Caki2 (cell line): ENCODE results near the gene CTPS1. TPM values are rescaled to one million over a fixed set of nuclear protein-coding genes. Genes with fewer than 3 reads are reported as not detected.

ENCODE experiments used
- DNase-seq: peaks from one replicate; pipeline ENCODE4 v3.0.0-alpha.2; 2015; ENCODE audit warnings: low read depth
- in situ Hi-C: cut with HindIII; loops from 2 replicates; pipeline ENCODE4 v1.10.0; 2016; ENCODE audit warnings: low sequenced_read_pairs, low pct_unique_long_range_greater_than_20kb, mixed read lengths
- total RNA-seq: library from RNA; depleted of rRNA; stranded (reverse); fragments of >200 nt; shearing (Covaris generic); gene quantifications from 2 replicates; pipeline ENCODE4 v1.2.3, GENCODE V29; 2014; ENCODE audit warnings: low replicate concordance; rRNA removed

The CTPS1 gene
- 31.7 and 43.6 TPM in 2 replicates for total RNA-seq

GRCh38 chr1:40979241-40980067, at the start of gene CTPS1:
Gene CTPS1, plus strand, starts transcription at chr1:40979696. Its CDS starts 3,595 bp downstream, at chr1:40983291.
- in situ Hi-C loops: no loop called here
- DNase-seq: peak; percentile 92

GRCh38 chr1:40930174-40930964, 49.1 kb upstream of the CTPS1 start:
- in situ Hi-C loops: no loop called here
- DNase-seq: no peak

- in situ Hi-C loops: no loop called here
- no peak for DNase-seq
These were observed 47.9 kb upstream of the CTPS1 start for GRCh38 chr1:40931601-40932000.

- no peak for DNase-seq
- in situ Hi-C loops: no loop called here
These were observed 47.5 kb upstream of the CTPS1 start for GRCh38 chr1:40932006-40932405.

GRCh38 chr1:40936931-40937339, 42.6 kb upstream of the CTPS1 start:
- DNase-seq: no peak
- in situ Hi-C loops: no loop called here

GRCh38 chr1:40938393-40938792, 41.1 kb upstream of the CTPS1 start:
- DNase-seq: no peak
- in situ Hi-C loops: no loop called here

- in situ Hi-C loops: loop anchor here (10.0 kb wide), 1 partner anchor 85 kb away; no protein-coding TSS in a partner anchor
- peak; percentile 41 for DNase-seq
These were observed 40.0 kb upstream of the CTPS1 start for GRCh38 chr1:40939320-40940059.

GRCh38 chr1:40944326-40944725, 35.2 kb upstream of the CTPS1 start:
- DNase-seq: peak; percentile 67
- in situ Hi-C loops: loop anchor here (10.0 kb wide), 1 partner anchor 90 kb away; no protein-coding TSS in a partner anchor

- peak; percentile 32 for DNase-seq
- in situ Hi-C loops: loop anchor here (10.0 kb wide), 1 partner anchor 90 kb away; no protein-coding TSS in a partner anchor
These were observed 34.6 kb upstream of the CTPS1 start for GRCh38 chr1:40944841-40945430.

GRCh38 chr1:40945491-40945973, 34.0 kb upstream of the CTPS1 start:
- in situ Hi-C loops: loop anchor here (10.0 kb wide), 1 partner anchor 91 kb away; no protein-coding TSS in a partner anchor
- no peak for DNase-seq

GRCh38 chr1:40948741-40949443, 30.6 kb upstream of the CTPS1 start:
- in situ Hi-C loops: loop anchor here (10.0 kb wide), 1 partner anchor 94 kb away; no protein-coding TSS in a partner anchor
- peak; percentile 72 for DNase-seq

- no peak for DNase-seq
- in situ Hi-C loops: loop anchor here (10.0 kb wide), 1 partner anchor 95 kb away; no protein-coding TSS in a partner anchor
These were observed 29.9 kb upstream of the CTPS1 start for GRCh38 chr1:40949563-40949962.

- in situ Hi-C loops: no loop called here
- DNase-seq: peak; percentile 59
These were observed 27.4 kb upstream of the CTPS1 start for GRCh38 chr1:40951943-40952743.

- DNase-seq: no peak
- in situ Hi-C loops: no loop called here
These were observed 26.7 kb upstream of the CTPS1 start for GRCh38 chr1:40952744-40953315.

- in situ Hi-C loops: no loop called here
- DNase-seq: no peak
These were observed 24.9 kb upstream of the CTPS1 start for GRCh38 chr1:40954626-40955025.

GRCh38 chr1:40955266-40955665, 24.2 kb upstream of the CTPS1 start:
- in situ Hi-C loops: no loop called here
- no peak for DNase-seq
